GM21367 (cell line): ENCODE results near the gene NUCB2.
A peak's percentile ranks its signal among the peaks of the same experiment; 100 is the strongest.
"Not testable (repeated sequence)": the region's sequence is repeated elsewhere in the genome, so short reads cannot be mapped to it uniquely, and the experiment has no call there.

ENCODE experiments used
- ATAC-seq: cut with Tn5 transposase; IDR thresholded peaks from one replicate; pipeline ENCODE4 v1.9.1; 2021; ENCODE audit not compliant: unreplicated experiment

Gene NUCB2

GRCh38 chr11:17276236-17277023 is at the start of gene NUCB2:
Gene NUCB2 (plus strand): TSS chr11:17276739. CDS start chr11:17295324, 18,585 bp downstream.
- peak; percentile 97 for ATAC-seq

GRCh38 chr11:17228186-17228925 is 48.2 kb upstream of the NUCB2 start:
- ATAC-seq = not testable (repeated sequence)

GRCh38 chr11:17229481-17230152 is 46.9 kb upstream of the NUCB2 start:
- no peak for ATAC-seq

DNA sequence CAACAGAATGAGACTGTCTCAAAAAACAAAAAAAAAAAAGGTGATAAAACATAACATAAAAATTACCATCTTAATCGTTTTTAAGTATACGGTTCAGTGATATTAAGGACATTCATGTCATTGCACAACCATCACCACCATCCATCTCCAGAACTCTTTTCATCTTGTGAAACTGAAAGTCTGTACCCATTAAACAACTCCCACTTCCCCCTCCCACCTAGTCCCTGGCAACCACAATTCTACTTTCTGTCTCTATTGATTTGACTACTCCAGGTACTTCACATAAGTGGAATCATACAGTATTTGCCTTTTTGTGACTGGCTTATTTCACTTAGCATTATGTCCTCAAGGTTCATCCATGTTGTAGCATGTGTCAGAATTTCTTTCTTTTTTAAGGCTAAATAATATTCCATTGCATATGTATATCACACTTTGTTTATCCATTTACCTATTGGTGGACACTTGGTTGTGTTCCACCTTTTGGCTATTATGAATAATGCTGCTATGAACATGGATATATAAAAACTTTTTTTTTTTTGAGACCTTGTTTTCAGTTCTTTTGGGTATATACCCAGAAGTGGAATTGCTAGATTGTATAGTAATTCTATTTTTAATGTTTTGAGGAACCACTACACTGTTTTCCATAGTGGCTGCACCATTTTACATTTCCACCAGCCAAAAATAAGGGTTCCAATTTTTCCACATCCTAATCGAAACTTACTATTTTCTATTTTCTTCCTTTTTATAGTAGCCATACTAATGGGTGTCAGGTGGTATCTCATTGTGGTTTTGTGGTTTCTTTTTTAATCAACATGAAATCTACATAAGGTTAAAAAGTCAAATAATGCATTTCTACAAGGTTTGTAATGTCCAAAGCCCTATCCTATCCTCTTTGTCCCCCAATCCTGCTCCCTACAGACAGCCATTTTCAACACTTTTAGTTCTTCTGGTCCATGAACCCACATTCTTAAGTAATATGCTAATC is 45.4 kb upstream of the NUCB2 start:
- ATAC-seq = peak; percentile 92

DNA sequence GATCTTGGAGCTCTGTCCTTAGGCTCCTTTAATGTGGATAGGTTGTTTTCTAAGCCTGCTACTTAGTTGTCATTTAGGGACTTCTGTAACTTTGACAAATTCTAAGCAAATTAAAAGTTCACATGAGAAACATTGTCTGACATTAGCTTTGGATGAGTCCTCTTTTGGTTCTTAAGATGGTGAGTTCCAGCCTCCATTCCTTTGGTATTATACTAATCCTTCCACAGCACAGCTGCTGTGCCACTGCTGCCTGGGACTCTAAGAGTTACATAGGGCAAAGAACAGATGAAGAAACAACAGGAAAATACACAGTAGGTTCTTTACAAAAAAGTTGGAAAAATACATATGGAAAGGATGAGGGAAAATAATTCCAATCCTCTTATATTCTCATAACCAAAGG is 43.4 kb upstream of the NUCB2 start:
- ATAC-seq = no peak

- no peak for ATAC-seq
Measured at GRCh38 chr11:17238377-17238776, 38.2 kb upstream of the NUCB2 start.

- ATAC-seq = not testable (repeated sequence)
Measured at GRCh38 chr11:17239927-17240326, 36.6 kb upstream of the NUCB2 start.

- ATAC-seq = no peak
Measured at GRCh38 chr11:17240780-17241179, 35.8 kb upstream of the NUCB2 start.

DNA sequence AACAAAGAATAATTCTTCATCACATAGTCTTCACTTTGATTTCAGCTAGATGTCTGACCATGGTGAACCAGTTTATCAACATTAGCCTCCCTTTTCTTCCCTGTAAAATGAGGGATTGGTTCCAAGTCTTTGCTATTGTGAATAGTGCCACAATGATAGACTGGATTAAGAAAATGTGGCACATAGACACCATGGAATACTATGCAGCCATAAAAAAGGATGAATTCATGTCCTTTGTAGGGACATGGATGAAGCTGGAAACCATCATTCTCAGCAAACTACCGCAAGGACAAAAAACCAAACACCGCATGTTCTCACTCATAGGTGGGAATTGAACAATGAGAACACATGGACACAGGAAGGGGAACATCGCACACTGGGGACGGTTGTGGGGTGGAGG is 33.6 kb upstream of the NUCB2 start:
- ATAC-seq = not testable (repeated sequence)

DNA sequence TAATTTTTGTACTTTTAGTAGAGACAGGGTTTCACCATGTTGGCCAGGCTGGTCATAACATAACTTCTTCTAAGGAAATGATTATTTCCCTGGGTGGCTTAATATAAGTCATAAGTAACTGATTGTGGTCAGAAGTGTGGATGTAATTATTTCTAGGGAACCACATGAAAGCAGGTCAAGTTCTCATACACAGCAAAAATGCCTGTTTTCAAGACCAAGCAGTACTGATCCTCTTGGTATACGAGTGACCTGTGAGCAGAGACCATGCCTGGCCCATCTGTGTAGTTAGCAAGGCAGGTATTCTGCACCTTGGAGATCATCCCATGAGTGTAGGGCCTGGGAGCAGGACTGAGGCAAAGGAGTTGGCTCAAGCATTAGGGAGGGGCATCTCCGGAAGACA is 32.5 kb upstream of the NUCB2 start:
- ATAC-seq = no peak

GRCh38 chr11:17250561-17251350 is 25.8 kb upstream of the NUCB2 start:
- ATAC-seq = no peak

DNA sequence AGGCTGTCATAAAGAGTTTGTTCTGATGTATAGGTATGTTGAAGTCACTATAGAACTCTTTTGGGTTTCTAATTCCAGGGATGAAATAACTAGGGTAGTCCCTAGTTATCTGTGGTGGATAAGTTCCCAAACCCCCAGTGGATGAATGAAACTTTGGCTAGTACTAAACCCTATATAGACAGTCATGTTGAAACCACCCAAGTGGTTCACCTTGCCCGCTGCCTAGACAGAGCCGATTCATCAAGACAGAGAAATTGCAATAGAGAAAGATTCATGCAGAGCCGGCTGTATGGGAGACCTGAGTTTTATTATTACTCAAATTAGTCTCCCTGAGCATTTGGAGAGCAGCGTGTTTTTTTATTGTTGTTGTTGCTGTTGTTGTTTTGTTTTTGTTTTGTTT is 23.8 kb upstream of the NUCB2 start:
- no peak for ATAC-seq

DNA sequence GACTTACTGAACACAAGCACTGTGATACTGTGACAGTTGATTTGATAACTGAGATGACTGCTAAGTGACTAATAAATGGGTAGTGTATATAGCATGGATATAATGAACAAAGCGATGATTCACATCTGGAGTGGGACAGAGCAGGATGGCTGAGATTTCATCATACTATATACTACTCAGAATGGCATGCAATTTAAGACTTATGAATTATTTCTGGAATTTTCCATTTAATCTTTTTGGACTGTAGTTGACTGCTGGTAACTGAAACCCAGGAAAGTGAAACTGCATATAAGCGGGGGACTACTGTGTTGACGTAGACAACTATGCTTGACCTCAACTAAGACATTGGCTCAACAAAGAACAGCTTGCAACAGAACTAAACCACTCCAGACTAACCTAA is 20.0 kb upstream of the NUCB2 start:
- no peak for ATAC-seq

- ATAC-seq = no peak
Measured at GRCh38 chr11:17257196-17257595, 19.3 kb upstream of the NUCB2 start.

DNA sequence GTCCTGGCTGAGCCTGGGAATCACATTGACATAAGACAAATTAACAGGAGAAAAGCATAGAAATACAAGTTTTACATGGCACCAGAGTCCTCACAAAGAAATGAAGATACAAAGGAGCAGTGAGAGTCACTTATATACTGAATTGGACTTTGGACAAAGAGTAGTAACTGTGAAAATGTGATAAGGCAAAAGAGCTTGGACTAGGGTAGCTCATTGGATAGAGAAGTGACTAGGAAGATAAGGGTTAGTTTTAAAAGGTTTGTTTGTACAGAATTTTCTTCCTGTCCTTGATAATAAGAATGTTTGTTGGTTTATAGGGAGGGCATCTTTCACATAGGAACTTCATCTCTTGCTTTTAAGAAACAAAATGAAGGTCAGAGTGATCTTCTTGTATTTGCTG is 17.9 kb upstream of the NUCB2 start:
- ATAC-seq = no peak

DNA sequence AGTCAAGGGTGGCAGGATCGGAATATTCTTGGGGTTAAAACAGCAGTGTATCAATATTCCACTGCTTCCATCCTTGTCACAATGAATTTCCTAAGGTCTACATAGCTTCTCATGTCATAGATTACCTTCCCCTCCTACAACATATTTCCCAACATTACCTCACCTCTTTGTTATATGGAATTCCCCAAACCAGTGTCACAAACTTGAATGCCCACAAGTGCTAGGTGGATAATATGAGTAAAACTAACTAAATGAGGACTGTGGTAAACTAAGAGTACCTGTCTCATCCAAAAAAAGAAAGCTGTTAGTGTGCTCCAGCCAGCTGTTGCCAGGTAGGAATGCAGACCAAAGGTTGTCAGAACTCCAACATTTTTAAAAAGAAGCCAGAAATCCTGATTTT is 17.0 kb upstream of the NUCB2 start:
- no peak for ATAC-seq

DNA sequence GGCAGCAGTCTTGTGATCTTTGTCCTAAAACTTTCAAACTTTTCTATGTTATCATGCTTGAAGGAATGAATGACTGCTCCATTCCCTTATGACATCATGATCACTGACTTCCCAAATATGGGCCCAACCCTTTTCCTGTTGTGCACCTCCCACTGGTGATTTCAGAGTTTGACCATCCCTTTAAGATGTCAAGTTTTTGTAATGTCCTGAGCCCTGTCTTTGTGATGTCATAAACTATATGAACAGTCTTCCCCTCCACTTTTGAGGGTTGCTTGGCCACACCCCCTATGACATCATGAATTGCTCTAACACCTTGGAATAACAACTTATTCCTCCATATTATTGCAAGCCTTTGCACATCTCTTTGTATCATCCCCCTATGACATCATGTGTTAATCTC is 16.5 kb upstream of the NUCB2 start:
- no peak for ATAC-seq

DNA sequence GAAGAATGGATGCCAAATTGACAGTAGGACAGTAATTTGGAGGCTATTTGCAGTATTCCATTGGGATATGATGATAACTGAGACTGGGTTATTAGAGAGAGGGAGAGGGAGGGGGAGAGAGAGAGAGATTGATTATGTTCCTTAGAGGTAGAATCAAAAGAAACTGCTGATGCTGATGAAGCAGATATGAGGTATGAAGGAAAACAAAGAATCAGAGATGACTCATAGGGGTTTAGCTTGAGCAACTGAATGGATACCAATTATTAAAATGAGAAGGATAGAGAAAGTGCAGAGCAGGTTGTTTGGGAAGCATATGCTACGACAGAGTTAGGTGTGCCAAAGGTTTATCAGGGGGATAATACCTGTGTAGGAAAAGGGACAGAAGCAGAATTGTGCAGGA is 12.8 kb upstream of the NUCB2 start:
- no peak for ATAC-seq

DNA sequence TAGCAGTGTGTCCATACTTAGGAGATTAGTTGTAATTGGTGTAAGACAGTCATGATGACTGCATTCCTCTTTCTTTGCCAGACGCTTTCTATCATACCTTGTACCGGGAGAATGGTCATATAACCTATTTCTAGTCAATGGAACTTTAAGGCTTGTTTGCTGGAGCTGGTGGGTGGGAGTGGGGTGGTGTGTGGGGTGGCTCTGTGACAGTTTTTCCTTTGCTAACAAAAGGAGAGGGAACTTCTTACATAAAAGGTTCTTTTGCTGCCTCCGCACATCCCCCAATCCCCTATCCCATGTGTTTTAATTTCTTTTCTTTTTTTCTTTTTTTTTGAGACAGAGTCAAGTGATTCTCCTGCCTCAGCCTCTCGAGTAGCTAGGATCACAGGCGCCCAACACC is 9.8 kb upstream of the NUCB2 start:
- ATAC-seq = no peak

- ATAC-seq = no peak
Measured at GRCh38 chr11:17267576-17267975, 9.0 kb upstream of the NUCB2 start.
